Effector memory CD4-positive, alpha-beta T cell (primary cell): ENCODE data around the gene KIF13A.
"Not testable (repeated sequence)": the region's sequence is repeated elsewhere in the genome, so short reads cannot be mapped to it uniquely, and the experiment has no call there.

Source experiments
- DNase-seq, 3 donors: peaks; one replicate each; pipeline ENCODE4 v3.0.0-alpha.2; 2020
- H3K27ac ChIP-seq: 2 replicates; pipeline ENCODE4 v1.7.0; 2013; ENCODE audit warnings: mild to moderate bottlenecking, low read length, moderate library complexity; ENCODE audit not compliant: insufficient read depth, poor library complexity, severe bottlenecking
- H3K27me3 ChIP-seq: replicated peaks from 2 replicates; pipeline ENCODE4 v1.7.0; 2013; ENCODE audit warnings: mild to moderate bottlenecking, low read length; ENCODE audit not compliant: insufficient read depth, control insufficient read depth, poor library complexity, severe bottlenecking
- H3K36me3 ChIP-seq: 2 replicates; pipeline ENCODE4 v1.7.0; 2013; ENCODE audit warnings: mild to moderate bottlenecking, low read length, moderate library complexity; ENCODE audit not compliant: control insufficient read depth, insufficient read depth
- H3K4me1 ChIP-seq: 2 replicates; pipeline ENCODE4 v1.7.0; 2013; ENCODE audit warnings: low read length, mild to moderate bottlenecking; ENCODE audit not compliant: control insufficient read depth, insufficient read depth, poor library complexity, severe bottlenecking
- H3K4me3 ChIP-seq: 2 replicates; pipeline ENCODE4 v1.7.0; 2013; ENCODE audit warnings: low read length, low read depth, mild to moderate bottlenecking; ENCODE audit not compliant: insufficient read depth, poor library complexity, severe bottlenecking
- H3K9me3 ChIP-seq: 2 replicates; pipeline ENCODE4 v1.7.0; 2013; ENCODE audit warnings: mild to moderate bottlenecking, low read length, moderate library complexity; ENCODE audit not compliant: control insufficient read depth

KIF13A gene

DNA sequence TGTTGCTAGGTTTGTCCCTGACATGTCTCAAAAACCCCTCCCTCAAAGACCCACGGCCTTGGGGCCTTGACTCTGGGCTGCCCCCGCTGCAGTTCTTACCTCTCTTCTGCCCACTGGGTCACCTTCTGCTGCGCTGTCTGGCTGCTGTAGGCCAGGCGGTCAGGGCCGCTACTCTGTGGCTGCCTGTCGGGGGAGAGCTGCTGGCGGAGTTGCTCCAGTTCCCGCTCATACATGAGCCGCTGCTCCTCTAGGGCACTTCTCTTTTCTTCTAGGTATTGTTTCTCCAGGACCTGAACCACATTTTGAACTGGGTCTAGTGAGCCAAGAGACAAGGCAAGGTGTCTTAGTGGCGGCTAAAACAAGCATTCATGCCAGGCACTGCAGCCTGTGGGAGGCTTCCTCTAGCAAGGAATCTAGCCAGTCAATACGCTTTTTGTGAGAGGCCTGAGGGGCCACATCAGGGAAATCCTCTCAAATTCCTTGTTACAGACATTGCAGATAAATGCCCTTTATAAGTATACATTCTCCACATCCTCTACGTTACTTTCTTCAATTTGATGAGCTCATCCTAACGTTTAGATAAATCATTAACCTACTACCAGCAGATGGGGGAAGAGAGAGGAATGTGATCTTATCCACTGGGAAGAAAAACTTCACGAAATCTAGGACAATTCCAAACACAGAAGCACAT lies 170.4 kb downstream of the KIF13A start:
- H3K36me3 ChIP-seq = no peaks in the 10 kb centered on the region

DNA sequence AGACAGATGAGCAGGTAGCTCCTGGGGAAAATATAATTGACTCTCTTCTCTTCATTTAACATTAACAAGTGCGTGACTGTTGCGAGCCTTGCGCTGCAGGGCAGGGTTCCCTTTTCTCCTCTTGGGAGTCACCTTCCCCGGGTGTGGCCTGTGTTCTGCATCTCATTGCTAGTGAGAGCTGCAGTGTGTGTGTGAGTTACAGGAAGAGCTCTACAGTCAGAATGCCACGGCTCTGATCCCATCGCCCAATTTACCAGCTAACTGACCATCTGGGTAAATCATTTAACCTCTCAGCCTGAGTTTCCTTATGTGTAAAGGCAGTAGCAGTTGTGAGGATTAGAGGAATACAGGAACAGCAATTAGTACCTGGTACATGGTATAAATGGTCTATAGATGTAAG lies 173.9 kb downstream of the KIF13A start:
- Histone ChIP-seq H3K27ac (no peak overlapping the region), H3K36me3 (no peaks in the 10 kb centered on the region), H3K4me3 (no peak overlapping the region), H3K4me1 (no peaks in the 10 kb centered on the region), H3K27me3 (no peaks in the 10 kb centered on the region), H3K9me3 (no peaks in the 10 kb centered on the region)
- no peak for DNase-seq

More for the DNA sequence above, 170.4 kb downstream of the KIF13A start:
- Histone ChIP-seq H3K27me3 (no peaks in the 10 kb centered on the region), H3K4me1 (no peaks in the 10 kb centered on the region), H3K27ac (no peak overlapping the region), H3K4me3 (no peak overlapping the region), H3K9me3 (no peaks in the 10 kb centered on the region)
- DNase-seq = no peak

DNA sequence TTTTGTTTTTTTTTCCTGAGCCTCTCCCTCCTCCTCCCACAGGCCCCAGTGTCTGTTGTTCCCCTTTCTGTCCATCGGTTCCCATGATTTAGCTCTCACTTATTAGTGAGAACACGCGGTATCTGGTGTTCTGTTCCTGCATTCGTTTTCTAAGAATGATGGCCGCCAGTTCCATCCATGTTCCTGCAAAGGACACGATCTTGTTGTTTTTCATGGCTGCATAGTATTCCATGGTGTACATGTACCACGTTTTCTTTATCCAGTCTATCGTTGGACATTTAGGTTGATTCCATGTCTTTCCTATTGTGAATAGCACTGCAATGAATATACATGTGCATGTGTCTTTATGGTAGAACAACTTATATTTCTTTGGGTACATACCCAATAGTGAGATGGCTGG lies 175.1 kb downstream of the KIF13A start:
- no peaks in the 10 kb centered on the region for H3K9me3 ChIP-seq
- DNase-seq = no peak
- H3K36me3 ChIP-seq = no peaks in the 10 kb centered on the region
- no peaks in the 10 kb centered on the region for H3K27me3 ChIP-seq
- H3K4me1 ChIP-seq = no peaks in the 10 kb centered on the region
- H3K27ac ChIP-seq = no peak overlapping the region
- H3K4me3 ChIP-seq = no peak overlapping the region

DNA sequence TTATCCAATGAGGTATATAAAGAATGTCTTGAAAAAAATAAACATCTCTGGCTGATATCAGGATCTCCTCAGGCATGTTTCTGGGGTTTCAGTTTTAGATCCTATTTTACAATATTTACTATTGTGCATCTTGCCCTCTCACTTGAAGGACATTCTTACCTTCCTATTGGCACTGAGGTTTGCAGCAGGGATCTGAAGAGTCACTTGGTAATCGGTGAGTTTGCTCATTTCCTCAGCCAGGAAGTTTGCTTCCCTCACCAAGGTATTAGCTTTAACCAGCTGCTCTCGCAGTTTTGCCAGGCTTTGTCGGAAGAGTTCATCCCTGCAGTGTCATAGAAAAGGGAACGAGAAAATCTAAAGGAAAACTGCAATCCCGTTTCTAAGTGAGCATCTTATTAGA lies 178.8 kb downstream of the KIF13A start:
- Histone ChIP-seq H3K27me3 (no peaks in the 10 kb centered on the region), H3K27ac (no peak overlapping the region), H3K36me3 (no peaks in the 10 kb centered on the region), H3K4me1 (no peaks in the 10 kb centered on the region), H3K4me3 (no peak overlapping the region), H3K9me3 (no peaks in the 10 kb centered on the region)
- no peak for DNase-seq

DNA sequence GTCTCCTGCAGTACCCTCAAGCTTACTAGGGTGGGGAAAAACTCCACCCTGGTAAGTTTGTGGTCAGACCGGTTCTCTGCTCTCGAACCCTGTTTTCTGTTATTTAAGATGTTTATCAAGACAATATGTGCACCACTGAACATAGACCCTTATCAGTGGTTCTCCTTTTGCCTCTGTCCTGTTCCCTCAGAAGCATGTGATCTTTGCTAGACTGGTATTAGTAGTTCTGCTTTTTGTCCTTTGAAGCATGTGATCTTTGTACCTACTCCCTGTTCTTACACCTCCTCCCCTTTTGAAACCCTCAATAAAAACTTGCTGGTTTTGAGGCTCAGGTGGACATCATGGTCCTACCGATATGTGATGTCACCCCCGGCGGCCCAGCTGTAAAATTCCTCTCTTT lies 180.0 kb downstream of the KIF13A start:
- not testable (repeated sequence) for H3K27me3 ChIP-seq

DNA sequence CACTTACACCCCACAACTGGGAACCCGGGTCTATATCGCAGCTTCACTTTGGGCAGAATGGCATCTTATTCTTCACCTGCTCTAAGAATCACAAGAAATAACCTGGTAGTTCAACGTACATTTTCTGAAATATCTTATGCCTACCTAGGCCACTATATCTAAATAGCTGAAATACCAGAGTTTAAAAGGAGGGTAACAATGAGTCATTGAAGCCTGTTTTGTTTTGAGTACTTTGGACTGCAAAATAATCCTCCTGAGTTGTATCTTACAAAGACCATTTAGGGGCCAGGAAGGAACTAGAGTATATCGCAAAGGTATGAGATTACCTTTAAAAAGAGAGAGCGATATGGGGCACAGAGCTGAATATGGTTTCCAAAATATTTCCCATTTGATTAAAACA lies 184.0 kb downstream of the KIF13A start:
- DNase-seq = no peak
- no peaks in the 10 kb centered on the region for H3K36me3 ChIP-seq
- H3K4me1 ChIP-seq = no peaks in the 10 kb centered on the region
- H3K4me3 ChIP-seq = no peak overlapping the region
- no peak overlapping the region for H3K27ac ChIP-seq
- H3K27me3 ChIP-seq = no peaks in the 10 kb centered on the region
- H3K9me3 ChIP-seq = no peaks in the 10 kb centered on the region

More for the DNA sequence above, 180.0 kb downstream of the KIF13A start:
- H3K36me3 ChIP-seq, H3K27ac ChIP-seq, H3K4me1 ChIP-seq, DNase-seq, H3K9me3 ChIP-seq, H3K4me3 ChIP-seq: not testable (repeated sequence)

DNA sequence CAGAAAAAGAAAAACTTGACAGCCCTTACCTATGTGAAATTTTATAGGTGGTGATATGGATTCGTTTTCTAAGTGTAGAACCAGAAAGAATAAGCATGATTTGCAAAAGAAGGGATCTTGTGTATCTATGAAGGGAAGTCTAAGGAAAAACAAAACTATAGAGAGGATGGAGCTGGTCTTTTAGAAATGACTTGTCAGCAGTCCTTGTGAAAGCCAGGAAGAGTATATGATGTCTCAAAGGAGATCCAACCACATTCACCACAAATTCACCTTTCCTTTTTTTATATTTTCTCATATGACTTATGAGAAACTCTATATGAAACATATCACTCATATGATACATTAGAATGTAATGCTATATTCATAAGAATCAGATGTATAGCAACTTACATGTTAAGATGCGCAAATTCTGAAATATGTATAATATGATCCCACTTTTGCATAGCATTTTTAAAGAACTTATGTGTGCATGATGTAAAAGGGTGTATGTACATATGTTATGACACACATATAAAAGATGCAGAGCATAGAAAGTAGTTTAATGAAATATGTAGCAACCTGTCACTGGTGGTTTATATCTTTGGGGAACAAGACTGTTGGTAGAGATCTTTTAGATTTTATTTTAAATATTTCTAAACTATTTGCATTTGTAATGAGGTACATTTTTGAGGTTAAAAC lies 188.8 kb downstream of the KIF13A start:
- Histone ChIP-seq H3K27me3 (no peaks in the 10 kb centered on the region), H3K9me3 (no peaks in the 10 kb centered on the region), H3K27ac (no peak overlapping the region), H3K36me3 (no peaks in the 10 kb centered on the region), H3K4me1 (no peaks in the 10 kb centered on the region), H3K4me3 (no peak overlapping the region)
- no peak for DNase-seq

DNA sequence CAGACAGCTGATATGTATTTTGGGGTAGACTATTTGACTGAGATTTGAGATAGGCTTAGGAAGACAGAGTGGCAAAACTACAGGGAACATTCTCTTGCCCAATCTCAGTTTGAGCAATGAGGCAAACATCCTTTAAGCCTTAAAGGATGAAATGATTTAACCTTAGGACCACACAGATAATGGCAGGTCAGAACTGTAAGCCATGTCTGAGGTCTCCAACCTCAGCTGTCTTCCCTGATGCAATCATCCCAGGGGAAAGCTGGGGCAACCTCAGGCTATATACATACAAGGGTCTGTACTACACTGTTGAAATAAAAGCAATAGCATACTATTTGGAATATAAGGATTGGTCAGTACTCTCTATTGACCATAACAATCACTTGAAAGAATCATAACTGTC lies 196.9 kb downstream of the KIF13A start:
- no peaks in the 10 kb centered on the region for H3K36me3 ChIP-seq
- no peaks in the 10 kb centered on the region for H3K27me3 ChIP-seq
- H3K4me1 ChIP-seq = no peaks in the 10 kb centered on the region
- DNase-seq = no peak
- H3K27ac ChIP-seq = no peak overlapping the region
- H3K4me3 ChIP-seq = no peak overlapping the region
- H3K9me3 ChIP-seq = no peaks in the 10 kb centered on the region

DNA sequence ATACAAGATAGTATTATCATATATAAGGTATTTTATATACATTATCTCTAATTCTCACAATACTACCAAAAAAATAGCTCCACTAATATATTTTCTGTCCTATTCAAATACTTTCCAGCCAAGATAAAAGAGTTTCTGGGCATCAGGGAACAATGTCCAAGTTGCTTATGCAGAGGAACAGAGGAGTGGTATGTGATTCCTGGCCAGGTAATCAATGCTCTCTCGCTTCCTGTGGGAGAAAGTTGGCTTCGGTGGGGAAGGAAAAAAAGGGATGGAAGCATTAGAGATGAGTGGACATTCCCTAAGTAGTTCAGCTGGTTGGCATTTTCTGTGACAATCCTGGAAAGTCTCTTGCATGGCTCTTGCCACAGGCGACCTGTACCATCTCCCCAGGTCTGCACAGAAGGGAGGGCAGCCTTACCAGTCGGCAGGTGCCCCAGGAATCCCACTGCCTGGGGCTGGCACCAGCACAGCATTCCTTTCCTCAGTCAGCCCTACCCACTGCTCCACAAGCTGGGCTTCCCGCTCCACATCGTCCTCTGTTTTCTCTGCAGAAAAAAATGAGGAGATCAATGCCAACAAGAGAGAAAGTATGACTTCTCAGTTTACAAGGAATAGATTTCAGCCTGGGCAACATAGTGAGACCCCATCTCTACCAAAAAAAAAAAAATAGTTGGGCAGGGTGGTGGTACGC lies 202.2 kb downstream of the KIF13A start:
- H3K4me1 ChIP-seq = no peaks in the 10 kb centered on the region
- H3K27ac ChIP-seq = no peak overlapping the region
- no peaks in the 10 kb centered on the region for H3K27me3 ChIP-seq
- no peak for DNase-seq
- H3K36me3 ChIP-seq = no peaks in the 10 kb centered on the region
- no peaks in the 10 kb centered on the region for H3K9me3 ChIP-seq
- no peak overlapping the region for H3K4me3 ChIP-seq

DNA sequence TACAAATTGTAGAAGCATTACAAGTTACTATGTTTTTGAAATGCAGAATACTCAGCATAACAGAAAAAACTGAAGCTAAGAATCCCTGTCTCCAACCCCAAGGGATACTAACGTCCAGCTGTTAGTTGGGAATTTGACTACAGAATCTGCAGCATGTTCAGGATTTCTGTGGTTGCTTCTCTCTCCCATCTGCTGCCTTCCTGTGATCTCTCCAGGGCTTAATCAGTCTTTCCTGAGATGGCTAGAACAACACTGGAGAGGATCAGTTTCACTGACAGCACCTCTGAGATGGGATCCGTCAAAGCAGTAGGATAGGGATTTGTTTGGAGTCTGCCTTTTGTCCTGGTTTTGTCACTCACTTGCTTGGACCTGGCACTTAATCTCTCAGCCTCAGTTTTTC lies 207.4 kb downstream of the KIF13A start:
- Histone ChIP-seq H3K4me1 (no peaks in the 10 kb centered on the region), H3K9me3 (no peaks in the 10 kb centered on the region), H3K36me3 (no peaks in the 10 kb centered on the region), H3K27me3 (no peaks in the 10 kb centered on the region), H3K4me3 (no peak overlapping the region), H3K27ac (no peak overlapping the region)
- no peak for DNase-seq
